Measurements from ENCODE around the gene KCNJ3.

DNA sequence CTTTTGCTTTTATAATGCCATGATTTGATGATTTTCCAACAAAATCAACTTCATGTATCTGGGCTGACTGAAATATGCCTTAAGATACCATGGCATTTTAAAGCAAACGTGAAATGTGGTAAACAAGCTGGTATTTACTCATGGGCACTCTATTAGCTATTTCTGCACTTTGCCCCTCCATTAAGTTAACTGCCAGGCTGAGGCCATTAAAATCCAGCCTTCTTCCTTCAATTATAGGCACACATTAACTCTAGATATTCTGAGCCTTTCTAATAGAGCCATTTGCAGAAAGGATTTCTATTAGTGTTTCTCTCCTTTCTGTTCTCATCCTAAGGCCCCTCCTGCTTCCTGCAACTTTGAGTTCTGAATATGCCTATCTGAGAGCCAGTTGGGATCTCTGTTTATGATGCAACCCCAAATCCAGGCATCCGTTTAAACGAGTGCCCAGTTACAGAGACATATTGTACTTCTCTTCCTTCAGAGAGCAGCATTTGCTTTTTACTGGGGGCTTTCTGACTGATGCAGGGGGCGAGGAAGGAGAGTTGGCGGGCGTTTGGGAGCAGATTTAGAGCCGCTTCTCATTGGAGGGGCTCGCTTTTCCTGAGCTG is 1.6 kb upstream of the KCNJ3 start:
- TF ChIP-seq EP300 (IDR thresholded peaks at IDR 0.05) (no peak), CHD4 (IDR thresholded peaks at IDR 0.05; ENCODE audit: borderline replicate concordance) (no peak), ELK1 (IDR thresholded peaks at IDR 0.05; ENCODE audit: low read depth, low read length) (no peak), RCOR1 (IDR thresholded peaks at IDR 0.05; ENCODE audit: low read depth, low read length) (no peak), SREBF2 (IDR thresholded peaks at IDR 0.05) (no peak), HOXA7 (CRISPR knock-in tag; IDR thresholded peaks at IDR 0.05) (no peak), POLR2A (IDR thresholded peaks at IDR 0.05; ENCODE audit: low read length) (no peak), GATA3 (IDR thresholded peaks at IDR 0.05; ENCODE audit: borderline replicate concordance) (no peak), RAD21 (conservative IDR thresholded peaks at IDR 0.05 in 1 of 2, IDR thresholded peaks at IDR 0.05 in 1 of 2) (no peak), CBX8 (IDR thresholded peaks at IDR 0.05) (no peak), SMC3 (IDR thresholded peaks at IDR 0.05) (no peak)
- TF ChIP-seq, protein P1, sequence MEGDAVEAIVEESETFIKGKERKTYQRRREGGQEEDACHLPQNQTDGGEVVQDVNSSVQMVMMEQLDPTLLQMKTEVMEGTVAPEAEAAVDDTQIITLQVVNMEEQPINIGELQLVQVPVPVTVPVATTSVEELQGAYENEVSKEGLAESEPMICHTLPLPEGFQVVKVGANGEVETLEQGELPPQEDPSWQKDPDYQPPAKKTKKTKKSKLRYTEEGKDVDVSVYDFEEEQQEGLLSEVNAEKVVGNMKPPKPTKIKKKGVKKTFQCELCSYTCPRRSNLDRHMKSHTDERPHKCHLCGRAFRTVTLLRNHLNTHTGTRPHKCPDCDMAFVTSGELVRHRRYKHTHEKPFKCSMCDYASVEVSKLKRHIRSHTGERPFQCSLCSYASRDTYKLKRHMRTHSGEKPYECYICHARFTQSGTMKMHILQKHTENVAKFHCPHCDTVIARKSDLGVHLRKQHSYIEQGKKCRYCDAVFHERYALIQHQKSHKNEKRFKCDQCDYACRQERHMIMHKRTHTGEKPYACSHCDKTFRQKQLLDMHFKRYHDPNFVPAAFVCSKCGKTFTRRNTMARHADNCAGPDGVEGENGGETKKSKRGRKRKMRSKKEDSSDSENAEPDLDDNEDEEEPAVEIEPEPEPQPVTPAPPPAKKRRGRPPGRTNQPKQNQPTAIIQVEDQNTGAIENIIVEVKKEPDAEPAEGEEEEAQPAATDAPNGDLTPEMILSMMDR (IDR thresholded peaks at IDR 0.05), result no peak
